HL-60 (cell line): Measurements from ENCODE around the gene TRIP4.

ENCODE experiments used
- DNase-seq, 2 experiments: peaks; one replicate each; pipeline ENCODE4 v3.0.0-alpha.2; 2010 to 2020; ENCODE audit warnings: low read depth in 1 of 2, low spot score in 1 of 2
- H3K27ac ChIP-seq: fragments of 250-450 bp; sonication (Bioruptor Pico); replicated peaks from 2 replicates; pipeline ENCODE4 v1.5.1; 2020; ENCODE audit warnings: mild to moderate bottlenecking, moderate library complexity
- H3K27me3 ChIP-seq: fragments of 250-450 bp; sonication (Bioruptor Pico); 2 replicates; pipeline ENCODE4 v1.5.1; 2021; ENCODE audit warnings: mild to moderate bottlenecking, moderate library complexity; ENCODE audit not compliant: insufficient read depth, poor library complexity, severe bottlenecking
- H3K4me3 ChIP-seq: replicated peaks from 2 replicates; pipeline ENCODE4 v1.5.1; 2011; ENCODE audit warnings: mild to moderate bottlenecking, control low read depth, low read length; ENCODE audit not compliant: insufficient read depth
- CTCF ChIP-seq: IDR thresholded peaks from one replicate; pipeline ENCODE4 v1.5.1; 2011; ENCODE audit warnings: low read length, control low read depth, inconsistent platforms; ENCODE audit not compliant: insufficient read depth
- GABPA ChIP-seq: IDR thresholded peaks from 2 replicates; pipeline ENCODE4 v1.6.1; 2012; ENCODE audit warnings: low read depth
- POLR2AphosphoS5 ChIP-seq: IDR thresholded peaks from 2 replicates; pipeline ENCODE4 v1.6.1; 2012; ENCODE audit warnings: low read depth
- REST ChIP-seq: IDR thresholded peaks from 2 replicates; pipeline ENCODE4 v1.6.1; 2012; ENCODE audit warnings: low read depth; ENCODE audit not compliant: insufficient replicate concordance
- SPI1 ChIP-seq: IDR thresholded peaks from 2 replicates; pipeline ENCODE4 v1.6.1; 2012; ENCODE audit warnings: low read depth, mild to moderate bottlenecking, borderline replicate concordance

TRIP4 gene

GRCh38 chr15:64466408-64467141, 78.9 kb downstream of the TRIP4 start:
- H3K27me3 ChIP-seq = no peaks in the 10 kb centered on the region
- no peak overlapping the region for H3K4me3 ChIP-seq
- no peak overlapping the region for H3K27ac ChIP-seq
- DNase-seq = no peak
- TF ChIP-seq GABPA (no peak), SPI1 (peak; percentile 32; the same call in 1 of the 2 replicates), POLR2AphosphoS5 (no peak), REST (no peak), CTCF (no peak)

GRCh38 chr15:64472161-64472560, 84.5 kb downstream of the TRIP4 start:
- TF ChIP-seq SPI1 (no peak), POLR2AphosphoS5 (no peak), REST (no peak), CTCF (no peak), GABPA (no peak)
- Histone ChIP-seq H3K27ac (no peak overlapping the region), H3K27me3 (no peaks in the 10 kb centered on the region)

GRCh38 chr15:64474846-64475245, 87.2 kb downstream of the TRIP4 start:
- Histone ChIP-seq H3K4me3 (no peak overlapping the region), H3K27me3 (no peaks in the 10 kb centered on the region), H3K27ac (no peak overlapping the region)
- no peak for TF ChIP-seq REST
- no peak for TF ChIP-seq CTCF
- TF ChIP-seq SPI1 = no peak
- no peak for TF ChIP-seq GABPA
- no peak for TF ChIP-seq POLR2AphosphoS5
- DNase-seq = no peak

More at GRCh38 chr15:64472161-64472560, 84.5 kb downstream of the TRIP4 start:
- no peak overlapping the region for H3K4me3 ChIP-seq
- no peak for DNase-seq
